ENCODE results near the gene HOXB2. TPM values are rescaled to one million over a fixed set of nuclear protein-coding genes. Genes with fewer than 3 reads are reported as not detected.

Gene HOXB2
- total RNA-seq, 4 donors from 2014 or later, result 36.3 to 86.4 (median 63.4) TPM

DNA sequence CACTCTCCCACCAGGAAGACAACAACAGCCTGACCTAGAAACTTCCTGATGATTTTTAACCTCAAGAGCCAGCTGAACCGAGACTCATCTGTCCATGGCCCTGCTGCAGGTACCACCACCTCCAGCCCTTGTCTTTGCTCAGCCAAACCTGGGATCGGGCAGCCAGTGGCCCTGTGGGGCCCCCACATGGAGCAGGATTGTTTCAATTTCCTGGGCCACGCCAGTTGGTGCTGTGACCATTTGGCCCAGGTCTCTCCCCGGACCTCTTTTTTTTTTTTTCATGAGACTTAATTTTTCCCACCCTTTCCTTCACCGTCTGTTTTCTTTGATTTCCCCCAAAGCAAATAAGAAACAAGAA is 8.3 kb upstream of the HOXB2 start:
- DNase-seq (ENCODE audit: extremely low spot score), result no peak
- peaks cover 35 to 97% (median 97%) of the 10 kb centered on the region in 4 donors for H3K4me1 ChIP-seq

DNA sequence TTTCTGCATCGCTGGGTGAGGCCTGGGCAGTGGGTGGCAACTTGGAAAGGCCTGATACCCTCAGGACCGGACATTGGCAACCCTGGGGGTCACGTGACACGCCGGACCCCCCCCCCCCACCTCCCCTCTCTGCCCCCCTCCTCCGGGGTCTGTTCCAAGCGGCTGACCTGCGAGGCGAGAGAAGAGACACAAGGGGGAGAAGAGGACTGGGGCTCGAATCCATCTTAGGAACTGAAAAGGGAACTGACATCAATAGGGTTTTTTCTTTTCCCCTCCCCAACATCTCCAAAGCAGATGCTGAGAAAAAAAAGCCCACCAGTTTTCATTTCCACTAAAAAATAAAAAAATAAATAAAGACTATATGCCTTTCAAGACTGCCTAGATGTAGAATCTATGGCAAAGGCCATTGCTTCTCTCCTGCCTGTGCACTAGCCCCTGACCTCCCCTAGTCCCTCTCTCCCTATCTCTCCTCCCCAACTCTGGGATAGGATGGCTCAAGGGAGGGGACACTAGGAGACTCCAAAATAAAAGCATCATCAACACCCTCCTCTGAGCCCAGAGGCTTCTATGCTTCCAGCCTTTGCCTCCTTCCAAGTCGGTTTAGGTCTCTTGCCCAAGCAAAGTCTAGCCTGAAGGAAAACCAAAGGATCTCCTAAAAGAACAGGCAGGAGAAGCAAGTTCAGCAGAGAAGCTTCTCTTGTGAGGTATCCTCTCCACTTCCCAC is 7.7 kb upstream of the HOXB2 start:
- TF ChIP-seq POLR2AphosphoS5 (IDR thresholded peaks at IDR 0.05) (peak; percentile 21 to 85), EP300 (IDR thresholded peaks at IDR 0.05) (no peak)
- intact Hi-C loops (cut with DNase I), result no loop called here
- 24% methylated on average over 11 of the region's 11 CpGs for WGBS

More for the DNA sequence above, 8.3 kb upstream of the HOXB2 start:
- Histone ChIP-seq H3K36me3 (peaks cover 4 to 29% (median 23%) of the 10 kb centered on the region in 4 donors), H3K27ac (replicated peaks in 1 of 4) (peak overlapping the region; percentile 91 to 97 (median 96)), H3K4me3 (peak overlapping the region; percentile 35 to 64 (median 56)), H3K9me3 (no peaks in the 10 kb centered on the region), H3K27me3 (no peaks in the 10 kb centered on the region)
- intact Hi-C loops (cut with DNase I), result no loop called here
- TF ChIP-seq, protein P1, sequence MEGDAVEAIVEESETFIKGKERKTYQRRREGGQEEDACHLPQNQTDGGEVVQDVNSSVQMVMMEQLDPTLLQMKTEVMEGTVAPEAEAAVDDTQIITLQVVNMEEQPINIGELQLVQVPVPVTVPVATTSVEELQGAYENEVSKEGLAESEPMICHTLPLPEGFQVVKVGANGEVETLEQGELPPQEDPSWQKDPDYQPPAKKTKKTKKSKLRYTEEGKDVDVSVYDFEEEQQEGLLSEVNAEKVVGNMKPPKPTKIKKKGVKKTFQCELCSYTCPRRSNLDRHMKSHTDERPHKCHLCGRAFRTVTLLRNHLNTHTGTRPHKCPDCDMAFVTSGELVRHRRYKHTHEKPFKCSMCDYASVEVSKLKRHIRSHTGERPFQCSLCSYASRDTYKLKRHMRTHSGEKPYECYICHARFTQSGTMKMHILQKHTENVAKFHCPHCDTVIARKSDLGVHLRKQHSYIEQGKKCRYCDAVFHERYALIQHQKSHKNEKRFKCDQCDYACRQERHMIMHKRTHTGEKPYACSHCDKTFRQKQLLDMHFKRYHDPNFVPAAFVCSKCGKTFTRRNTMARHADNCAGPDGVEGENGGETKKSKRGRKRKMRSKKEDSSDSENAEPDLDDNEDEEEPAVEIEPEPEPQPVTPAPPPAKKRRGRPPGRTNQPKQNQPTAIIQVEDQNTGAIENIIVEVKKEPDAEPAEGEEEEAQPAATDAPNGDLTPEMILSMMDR (IDR thresholded peaks at IDR 0.05), result no peak
- TF ChIP-seq EP300 (IDR thresholded peaks at IDR 0.05) (no peak), POLR2AphosphoS5 (IDR thresholded peaks at IDR 0.05) (no peak), POLR2A (IDR thresholded peaks at IDR 0.05; ENCODE audit: low read depth) (no peak)
- WGBS, result 37% methylated on average over 5 of the region's 5 CpGs

DNA sequence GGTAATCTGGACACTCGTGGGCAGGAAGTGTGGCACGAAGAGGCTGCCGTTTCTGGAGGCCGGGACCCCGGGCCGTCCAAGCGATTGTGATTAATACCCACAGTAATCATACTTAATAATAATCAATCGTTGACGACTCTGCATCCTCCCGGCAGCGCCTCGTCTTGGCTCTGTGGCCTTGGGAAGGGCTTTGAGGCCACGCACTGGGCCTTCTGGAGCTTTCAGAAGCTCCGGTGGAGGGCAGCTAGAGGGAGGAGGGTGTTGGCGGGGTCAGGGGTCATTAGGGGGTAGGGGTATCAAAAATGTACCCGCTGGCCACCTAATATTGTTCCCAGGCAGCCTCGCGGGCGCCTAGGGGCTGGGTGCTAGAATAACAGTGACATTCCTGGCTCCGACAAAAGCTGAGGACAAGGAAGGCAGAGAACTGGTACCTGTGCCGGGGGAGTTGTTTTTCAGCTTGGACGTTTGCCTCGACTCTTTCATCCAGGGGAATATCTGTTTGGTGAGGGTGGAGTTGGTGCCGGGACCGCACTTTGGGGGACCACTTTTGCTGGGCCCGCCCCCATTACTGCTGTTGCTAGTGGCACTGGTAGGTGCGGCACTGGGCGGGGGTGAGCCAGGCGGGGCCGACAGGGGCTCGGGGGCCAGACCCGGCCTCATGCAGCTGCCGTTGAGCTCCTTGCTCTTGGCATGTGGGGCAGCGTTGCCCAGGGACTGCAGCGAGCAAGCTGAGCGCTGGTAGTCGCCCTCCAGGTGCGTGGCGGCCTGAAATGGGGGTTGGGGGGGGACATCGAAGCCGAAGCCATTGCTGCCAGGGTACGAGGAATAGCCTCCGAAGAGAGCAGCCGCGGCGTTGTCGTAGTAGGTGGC is 6.9 kb upstream of the HOXB2 start:
- no peak for DNase-seq (ENCODE audit: extremely low spot score)
- Histone ChIP-seq H3K36me3 (peaks cover 4 to 29% (median 23%) of the 10 kb centered on the region in 4 donors), H3K27me3 (no peaks in the 10 kb centered on the region), H3K27ac (replicated peaks in 1 of 4) (peak overlapping the region; percentile 91 to 97 (median 96)), H3K4me3 (peak overlapping the region; percentile 36 to 57 (median 40)), H3K4me1 (peaks cover 33 to 97% (median 97%) of the 10 kb centered on the region in 4 donors), H3K9me3 (no peaks in the 10 kb centered on the region)
- TF ChIP-seq POLR2AphosphoS5 (IDR thresholded peaks at IDR 0.05) (no peak), POLR2A (IDR thresholded peaks at IDR 0.05; ENCODE audit: low read depth) (no peak), EP300 (IDR thresholded peaks at IDR 0.05) (no peak)
- TF ChIP-seq, protein P1 (IDR thresholded peaks at IDR 0.05), result no peak
- intact Hi-C loops (cut with DNase I), result no loop called here
- WGBS, result 63% methylated on average over 39 of the region's 47 CpGs

More for the DNA sequence above, 7.7 kb upstream of the HOXB2 start:
- Histone ChIP-seq H3K27ac (replicated peaks in 1 of 4) (peak overlapping the region; percentile 91 to 97 (median 96)), H3K27me3 (no peaks in the 10 kb centered on the region), H3K36me3 (peaks cover 4 to 29% (median 23%) of the 10 kb centered on the region in 4 donors), H3K9me3 (no peaks in the 10 kb centered on the region), H3K4me3 (peak overlapping the region; percentile 40 to 64 (median 56)), H3K4me1 (peaks cover 33 to 97% (median 97%) of the 10 kb centered on the region in 4 donors)
- no peak for DNase-seq (ENCODE audit: extremely low spot score)

DNA sequence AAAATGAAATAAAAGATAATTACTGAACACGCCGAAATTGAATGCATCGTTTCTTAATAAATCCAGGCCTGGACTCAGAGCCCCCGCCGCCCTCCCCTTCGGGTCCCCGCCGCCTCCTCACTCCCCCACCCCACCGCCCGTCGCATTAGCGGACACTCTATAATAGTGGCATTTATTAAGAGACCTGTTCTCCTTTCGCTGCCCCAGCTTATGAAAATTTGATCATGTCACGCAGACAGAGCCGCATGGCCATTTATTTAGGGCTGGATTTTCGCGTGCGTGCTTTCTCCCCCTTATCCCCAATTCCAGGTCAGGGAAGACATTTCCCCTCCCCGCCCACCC is 6.3 kb upstream of the HOXB2 start:
- H3K27ac ChIP-seq (replicated peaks in 1 of 4), result peak overlapping the region; percentile 91 to 97 (median 96)

More for the DNA sequence above, 6.3 kb upstream of the HOXB2 start:
- Histone ChIP-seq H3K36me3 (peaks cover 4 to 29% (median 23%) of the 10 kb centered on the region in 4 donors), H3K4me3 (peak overlapping the region; percentile 36 to 57 (median 40)), H3K27me3 (no peaks in the 10 kb centered on the region), H3K9me3 (no peaks in the 10 kb centered on the region), H3K4me1 (peaks cover 31 to 97% (median 97%) of the 10 kb centered on the region in 4 donors)
- TF ChIP-seq, protein P1 (IDR thresholded peaks at IDR 0.05), result no peak
- no peak for TF ChIP-seq POLR2AphosphoS5 (IDR thresholded peaks at IDR 0.05)
- no peak for TF ChIP-seq EP300 (IDR thresholded peaks at IDR 0.05)
- no peak for TF ChIP-seq POLR2A (IDR thresholded peaks at IDR 0.05; ENCODE audit: low read depth)
- no peak for DNase-seq (ENCODE audit: extremely low spot score)
- intact Hi-C loops (cut with DNase I), result no loop called here
- 74% methylated on average over 19 of the region's 19 CpGs for WGBS
